GM19025 (cell line): Measurements from ENCODE around the gene PTPRD.
"Not testable (repeated sequence)": the region's sequence is repeated elsewhere in the genome, so short reads cannot be mapped to it uniquely, and the experiment has no call there.

ENCODE experiments used
- ATAC-seq: cut with Tn5 transposase; IDR thresholded peaks from one replicate; pipeline ENCODE4 v1.9.1; 2021; ENCODE audit warnings: mild to moderate bottlenecking, low read depth, moderate library complexity; ENCODE audit not compliant: unreplicated experiment

Gene PTPRD

GRCh38 chr9:8962084-8962483 is 1650.7 kb downstream of the PTPRD start:
- no peak for ATAC-seq

- no peak for ATAC-seq
Observed at GRCh38 chr9:8961186-8961851, 1651.5 kb downstream of the PTPRD start.

DNA sequence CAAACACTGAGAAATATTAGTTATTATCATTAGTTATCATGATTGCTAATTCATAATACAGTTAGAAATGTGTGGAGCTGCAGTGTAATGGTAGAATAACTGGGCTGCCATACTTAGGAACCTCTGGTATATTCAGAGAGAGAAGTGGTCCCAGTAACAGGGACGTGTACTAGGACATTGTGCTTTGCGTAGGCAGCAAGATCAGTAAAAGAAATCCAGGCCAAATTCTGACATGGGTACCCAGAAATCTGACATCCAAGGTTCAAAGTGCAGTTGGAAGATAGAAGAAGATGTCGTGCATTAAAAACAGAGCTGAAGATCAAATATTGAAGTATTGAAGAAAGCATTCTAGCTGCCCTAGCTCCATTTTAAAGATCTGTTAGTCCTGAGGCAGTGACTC is 1652.5 kb downstream of the PTPRD start:
- no peak for ATAC-seq

DNA sequence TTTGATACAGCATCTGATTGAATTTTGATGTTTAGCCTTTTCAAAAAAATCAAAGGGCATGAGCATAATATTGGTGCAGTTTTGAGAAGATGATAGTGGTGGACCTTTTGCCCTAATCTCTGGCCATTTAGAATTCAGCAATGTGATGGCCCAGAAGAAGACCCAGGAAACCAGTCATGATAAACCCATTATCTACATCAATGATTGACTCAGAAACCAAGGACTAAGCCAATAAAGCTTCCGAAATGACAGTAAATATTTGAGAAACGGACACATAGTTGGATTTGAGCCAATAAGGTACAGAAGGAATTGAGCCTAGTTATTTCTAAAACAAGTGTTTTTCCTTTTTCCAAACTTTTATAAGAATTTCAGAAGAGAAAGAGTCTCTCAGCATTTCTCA is 1654.4 kb downstream of the PTPRD start:
- no peak for ATAC-seq

DNA sequence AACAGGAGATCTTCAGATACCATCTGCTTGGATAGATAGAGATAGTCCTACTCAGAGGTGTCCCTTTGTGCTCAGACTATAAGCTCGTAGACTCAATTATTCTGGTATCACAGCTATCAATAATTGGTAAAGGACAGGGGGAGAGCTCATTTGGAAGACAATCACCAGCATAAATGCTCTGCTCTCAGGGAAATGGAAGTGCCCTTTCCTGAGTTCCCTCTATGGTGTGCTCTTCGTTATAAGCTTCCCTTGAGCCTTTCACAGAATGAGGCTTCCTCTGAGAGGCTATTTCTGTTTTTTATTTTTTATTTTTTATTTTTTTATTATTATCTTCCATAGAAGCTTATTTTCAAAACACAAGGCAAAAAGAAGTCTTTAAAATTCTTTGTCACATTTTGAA is 1657.5 kb downstream of the PTPRD start:
- no peak for ATAC-seq

DNA sequence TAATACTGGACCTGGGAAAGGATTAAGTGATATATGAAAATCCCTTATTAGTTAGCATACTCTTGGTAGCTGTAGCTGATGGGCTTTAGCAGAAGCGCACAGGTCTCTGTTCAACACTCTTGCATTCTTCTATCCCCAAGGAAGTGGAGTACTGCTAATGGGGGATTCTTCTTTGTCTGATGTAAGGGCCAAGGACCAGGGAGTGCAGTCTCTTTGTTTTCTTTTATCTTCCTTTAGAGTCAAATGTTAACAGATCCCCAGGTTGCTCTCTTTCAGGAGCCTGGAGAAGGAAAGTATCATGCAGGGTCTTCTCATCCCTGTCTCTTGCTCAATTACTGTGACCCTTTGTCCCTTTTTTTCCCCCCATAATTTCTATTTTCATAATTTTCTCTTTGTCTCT is 1666.3 kb downstream of the PTPRD start:
- no peak for ATAC-seq

DNA sequence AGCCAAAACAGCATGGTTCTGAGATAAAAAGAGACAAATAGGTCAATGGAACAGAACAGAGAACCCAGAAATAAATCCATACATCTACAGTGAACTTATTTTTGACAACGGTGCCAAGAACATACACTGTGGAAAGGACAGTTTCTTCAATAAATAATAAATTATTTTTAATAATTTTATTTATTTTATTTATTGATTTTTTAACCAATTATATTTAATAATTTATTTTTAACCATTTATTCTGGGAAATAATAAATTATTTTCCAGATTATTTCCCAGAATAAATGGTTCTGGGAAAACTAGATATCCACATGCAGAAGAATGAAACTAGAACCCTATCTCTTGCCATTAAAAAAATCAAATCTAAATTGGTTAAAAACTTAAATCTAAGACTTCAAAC is 1669.4 kb downstream of the PTPRD start:
- ATAC-seq = no peak

GRCh38 chr9:8940650-8941049 is 1672.2 kb downstream of the PTPRD start:
- ATAC-seq = no peak

DNA sequence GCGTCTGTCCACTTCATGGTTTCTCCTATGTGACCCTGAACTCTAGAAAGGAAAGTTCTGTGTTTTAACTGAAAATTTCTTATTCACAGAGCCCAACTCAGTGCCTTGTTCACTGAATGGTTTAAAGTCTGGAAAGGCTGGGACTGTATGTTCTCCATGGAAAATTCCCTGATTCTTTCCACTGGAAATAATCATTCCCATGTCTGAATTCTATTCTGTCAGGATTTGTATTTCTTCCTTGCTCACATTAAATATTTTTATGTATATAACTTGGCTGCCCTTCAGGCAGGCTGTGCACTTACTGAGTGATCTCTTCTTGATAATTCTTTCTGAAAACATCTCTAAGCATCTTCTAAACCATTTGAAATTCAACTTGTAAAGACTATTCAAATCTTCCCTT is 1686.3 kb downstream of the PTPRD start:
- no peak for ATAC-seq

DNA sequence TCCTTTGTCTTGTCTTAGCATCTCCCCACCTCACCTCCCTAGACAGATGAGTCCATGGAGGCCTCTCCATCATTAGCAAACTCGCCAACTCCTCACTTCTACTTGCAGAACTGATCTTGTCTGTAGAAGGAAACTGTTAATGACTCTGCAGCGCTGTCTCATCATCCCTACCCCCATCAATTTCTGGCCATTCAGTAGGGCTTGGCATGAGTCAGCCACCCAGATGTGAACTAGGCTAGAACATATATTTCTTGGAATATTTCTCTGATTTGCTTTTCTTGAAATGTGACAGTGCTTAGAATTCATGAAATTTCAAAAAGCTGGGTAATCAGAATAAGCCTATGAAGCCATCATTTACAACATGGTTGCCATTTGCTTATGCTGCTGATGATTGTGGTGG is 1688.2 kb downstream of the PTPRD start:
- no peak for ATAC-seq

- not testable (repeated sequence) for ATAC-seq
Observed at GRCh38 chr9:8920478-8921183, 1692.2 kb downstream of the PTPRD start.

DNA sequence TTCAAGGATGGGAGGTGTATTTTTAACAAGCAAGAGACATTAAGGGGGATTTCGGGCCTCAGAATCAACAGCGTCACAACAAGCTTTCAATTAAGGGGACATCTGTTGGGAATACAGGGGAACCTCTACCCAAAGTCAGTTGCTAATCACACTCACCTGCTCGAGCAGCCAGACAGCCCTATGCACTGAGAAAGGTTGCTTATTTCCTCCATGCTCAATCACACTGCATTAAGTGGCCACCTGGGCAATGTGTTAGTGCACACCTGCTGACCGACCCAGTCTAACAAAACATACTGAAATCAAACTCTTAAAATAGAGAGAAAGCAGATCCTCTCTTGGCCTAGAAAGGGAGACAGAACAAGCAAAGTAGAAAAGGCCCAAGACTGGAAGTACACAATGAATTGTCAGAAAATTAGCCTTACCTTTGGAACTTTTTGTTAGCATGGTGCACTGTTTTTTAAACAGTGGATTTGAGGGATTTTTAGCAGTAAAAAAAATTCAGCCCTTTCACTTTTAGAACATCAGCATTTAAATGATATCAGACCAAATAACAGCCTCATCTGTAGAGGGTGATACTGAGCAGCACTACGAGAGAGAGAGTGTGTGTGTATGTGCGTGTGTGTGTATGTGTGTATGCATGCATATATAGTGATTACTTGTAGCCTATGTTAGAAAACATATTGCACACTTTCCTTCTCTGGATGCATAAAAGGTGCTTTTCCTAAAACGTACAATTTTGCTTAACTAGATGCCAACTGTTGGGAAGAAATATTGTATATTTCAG is 1694.7 kb downstream of the PTPRD start:
- ATAC-seq = no peak

DNA sequence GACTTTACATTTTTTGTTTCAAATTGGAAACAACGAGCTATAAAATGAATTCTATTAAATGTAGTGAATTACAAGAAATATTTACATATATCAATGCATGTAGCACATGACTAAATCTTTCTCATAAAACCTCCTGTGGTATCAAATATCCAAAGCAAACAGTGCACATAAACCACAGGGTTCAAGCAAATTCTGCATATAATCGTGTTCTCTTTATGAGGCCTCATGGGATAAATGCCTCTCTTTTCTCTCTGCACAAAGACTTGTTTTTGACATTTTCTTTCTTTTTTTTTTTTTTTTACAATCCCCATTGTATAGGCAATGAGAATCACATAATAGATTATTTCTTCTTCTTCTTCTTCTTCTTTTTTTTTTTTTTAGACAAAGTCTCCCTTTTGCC is 1696.0 kb downstream of the PTPRD start:
- no peak for ATAC-seq

DNA sequence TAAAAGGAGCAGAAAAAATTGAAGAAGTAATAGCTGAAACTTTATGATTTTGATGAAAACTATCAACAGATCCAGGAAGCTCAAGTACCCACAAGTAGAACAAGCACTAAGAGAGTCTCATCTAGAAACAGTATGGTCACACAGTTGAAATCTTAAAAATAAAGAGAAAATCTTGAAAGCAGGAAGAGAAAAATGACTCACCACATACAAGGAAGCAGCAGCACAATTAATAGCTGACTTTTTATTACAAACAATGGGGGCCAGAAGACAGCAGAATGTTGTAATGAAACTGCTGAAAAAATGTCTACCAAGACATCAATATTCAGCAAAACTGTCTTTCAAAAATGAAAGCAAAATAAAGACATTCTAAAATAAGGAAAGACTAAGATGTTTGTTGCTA is 1704.9 kb downstream of the PTPRD start:
- ATAC-seq = no peak

DNA sequence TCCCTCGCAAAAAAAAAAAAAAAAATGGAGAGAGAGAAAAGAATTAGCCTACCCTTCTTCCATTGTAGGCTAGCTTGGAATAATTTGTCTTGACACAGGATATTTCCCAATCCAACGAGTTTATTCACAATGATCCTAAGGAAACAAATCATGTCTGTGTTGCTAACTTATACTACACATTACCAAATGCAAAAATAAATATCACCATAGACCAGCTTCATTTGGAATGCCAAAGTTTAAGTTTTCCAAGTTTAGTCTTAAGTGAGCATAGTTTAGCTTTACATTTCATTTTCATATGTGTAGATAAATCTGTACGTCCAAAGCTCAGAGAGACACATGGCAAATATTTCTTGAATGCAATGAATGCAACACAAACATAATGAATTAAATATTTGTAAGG is 1707.1 kb downstream of the PTPRD start:
- ATAC-seq = no peak

GRCh38 chr9:8904771-8905515 is 1707.9 kb downstream of the PTPRD start:
- no peak for ATAC-seq

DNA sequence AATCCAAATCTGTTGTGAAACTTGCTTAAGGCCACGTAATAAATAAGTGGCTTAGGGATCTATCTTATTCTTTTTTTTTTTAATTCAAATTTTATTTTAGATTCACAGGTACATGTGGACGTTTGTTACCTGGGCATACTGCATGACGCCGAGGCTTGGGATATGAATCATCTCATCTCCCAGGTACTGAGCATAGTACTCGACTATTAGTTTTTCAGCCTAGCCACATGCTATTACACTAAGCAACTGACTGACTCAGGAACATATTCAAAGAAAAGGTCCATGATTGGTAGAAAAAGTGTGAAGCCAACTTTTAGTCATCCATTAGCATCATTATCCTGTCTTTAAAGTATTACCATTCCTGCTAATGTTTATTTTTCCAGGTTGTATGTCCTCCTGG is 1709.7 kb downstream of the PTPRD start:
- no peak for ATAC-seq

DNA sequence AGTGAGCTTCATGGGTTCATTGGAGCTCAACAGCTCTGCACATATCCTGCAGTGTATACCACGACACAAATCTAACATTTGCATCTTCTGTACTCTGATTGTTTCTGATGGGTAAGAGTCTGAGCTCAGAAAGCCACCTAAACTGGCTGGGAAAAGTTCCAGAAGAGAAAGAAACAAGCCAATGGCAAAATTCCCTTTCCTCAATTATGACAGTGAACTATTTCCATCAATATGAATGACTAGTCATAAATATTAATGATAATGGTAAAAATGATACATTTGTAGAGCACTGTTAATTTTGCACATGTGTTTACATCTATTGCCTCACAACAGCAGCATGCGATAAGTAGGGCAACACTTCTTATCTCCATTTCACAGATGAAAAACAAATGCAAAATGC is 1711.7 kb downstream of the PTPRD start:
- no peak for ATAC-seq

- ATAC-seq = no peak
Observed at GRCh38 chr9:8899511-8899910, 1713.3 kb downstream of the PTPRD start.

DNA sequence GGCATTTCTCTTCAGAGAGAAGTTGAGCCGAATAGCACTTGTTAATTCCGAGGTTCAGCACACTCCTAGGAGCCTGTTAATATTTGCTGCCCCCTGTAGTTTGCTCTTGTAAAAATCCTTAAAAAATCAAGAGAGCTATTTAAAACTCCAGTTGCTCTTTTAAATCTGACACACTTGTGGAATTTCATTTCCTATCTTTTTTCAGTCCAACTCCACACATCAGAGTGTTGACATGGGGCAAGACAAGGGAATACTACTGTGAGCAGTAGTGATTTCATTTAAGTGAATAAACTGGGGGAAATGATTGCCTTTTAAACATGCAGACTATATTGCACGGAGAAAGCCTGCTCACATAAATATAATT is 1717.0 kb downstream of the PTPRD start:
- no peak for ATAC-seq
